ENCODE data around the gene MARCHF10.

Gene MARCHF10

GRCh38 chr17:62663304-62663703 is 144.8 kb downstream of the MARCHF10 start:
- TF ChIP-seq CTCF (IDR thresholded peaks at IDR 0.05) = no peak
- Histone ChIP-seq H3K27ac (no peak overlapping the region), H3K4me1 (no peaks in the 10 kb centered on the region), H3K9me3 (peaks cover 0 to 6% (median 6%) of the 10 kb centered on the region in 3 donors), H3K4me3 (no peak overlapping the region), H3K27me3 (no peaks in the 10 kb centered on the region), H3K36me3 (peaks cover 0 to 23% (median 10%) of the 10 kb centered on the region in 3 donors)
- intact Hi-C loops (cut with DNase I; ENCODE audit: low total_unique reads) = no loop called here
- no peak for DNase-seq

DNA sequence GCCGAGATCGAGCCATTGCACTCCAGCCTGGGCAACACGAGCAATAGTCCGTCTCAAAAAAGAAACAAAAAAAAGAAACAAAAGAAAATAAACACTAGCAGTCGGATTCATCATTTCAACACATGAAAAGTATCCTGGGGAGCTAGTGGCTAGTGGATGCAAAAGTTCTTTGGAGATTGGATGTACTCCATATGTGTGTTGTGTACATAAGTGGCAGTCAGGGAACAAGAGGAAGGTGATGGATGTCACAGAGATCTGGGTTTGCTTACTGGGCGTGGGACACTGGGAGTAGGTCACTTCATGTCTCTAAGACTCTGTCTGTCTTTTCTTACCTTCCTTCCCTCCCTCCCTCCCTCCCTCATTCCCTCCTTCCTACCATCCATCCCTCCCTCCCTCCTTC is 145.3 kb downstream of the MARCHF10 start:
- no peak for TF ChIP-seq CTCF (IDR thresholded peaks at IDR 0.05)
- Histone ChIP-seq H3K4me3 (no peak overlapping the region), H3K27ac (no peak overlapping the region), H3K27me3 (no peaks in the 10 kb centered on the region), H3K36me3 (peaks cover 0 to 22% (median 10%) of the 10 kb centered on the region in 3 donors), H3K9me3 (peaks cover 0 to 6% (median 6%) of the 10 kb centered on the region in 3 donors), H3K4me1 (no peaks in the 10 kb centered on the region)
- intact Hi-C loops (cut with DNase I; ENCODE audit: low total_unique reads) = no loop called here
- no peak for DNase-seq

- Histone ChIP-seq H3K27me3 (no peaks in the 10 kb centered on the region), H3K9me3 (peaks cover 0 to 6% (median 6%) of the 10 kb centered on the region in 3 donors), H3K4me1 (no peaks in the 10 kb centered on the region), H3K4me3 (no peak overlapping the region), H3K36me3 (peaks cover 0 to 7% (median 0%) of the 10 kb centered on the region in 3 donors), H3K27ac (no peak overlapping the region)
- no peak for DNase-seq
- intact Hi-C loops (cut with DNase I; ENCODE audit: low total_unique reads) = no loop called here
- no peak for TF ChIP-seq CTCF (IDR thresholded peaks at IDR 0.05)
These were observed 146.8 kb downstream of the MARCHF10 start for GRCh38 chr17:62661337-62661736.

DNA sequence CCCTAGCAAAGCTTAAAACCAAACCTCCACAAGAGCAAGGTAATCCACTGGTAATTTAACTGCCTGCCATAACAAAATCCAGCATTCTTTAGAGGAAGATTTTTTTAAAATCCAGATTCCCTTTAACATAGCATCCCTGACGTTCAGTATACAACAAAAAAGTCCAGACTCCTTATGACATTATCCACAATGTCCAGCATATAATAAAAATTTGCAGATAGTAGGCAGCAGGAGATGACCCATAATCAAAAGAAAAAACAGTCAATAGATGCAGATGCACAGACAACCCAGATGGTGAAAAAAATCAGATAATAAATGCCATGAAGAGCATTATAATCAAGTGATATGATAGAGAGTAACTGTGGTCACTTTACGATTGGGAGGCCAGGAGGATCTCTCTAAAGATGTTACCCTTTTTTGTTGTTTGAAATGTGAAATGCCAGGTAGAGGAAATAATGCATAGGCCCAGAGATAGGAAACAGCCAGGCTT is 147.4 kb downstream of the MARCHF10 start:
- Histone ChIP-seq H3K27ac (no peak overlapping the region), H3K4me1 (no peaks in the 10 kb centered on the region), H3K9me3 (peaks cover 0 to 6% (median 6%) of the 10 kb centered on the region in 3 donors), H3K27me3 (no peaks in the 10 kb centered on the region), H3K4me3 (no peak overlapping the region), H3K36me3 (peaks cover 0 to 7% (median 0%) of the 10 kb centered on the region in 3 donors)
- TF ChIP-seq CTCF (IDR thresholded peaks at IDR 0.05) = no peak
- DNase-seq = no peak
- intact Hi-C loops (cut with DNase I; ENCODE audit: low total_unique reads) = no loop called here

- peaks cover 0 to 6% (median 6%) of the 10 kb centered on the region in 3 donors for H3K9me3 ChIP-seq
- peak in 1 of 2 donors; percentile 53 for DNase-seq
- H3K4me3 ChIP-seq = no peak overlapping the region
- H3K27me3 ChIP-seq = no peaks in the 10 kb centered on the region
- H3K36me3 ChIP-seq = no peaks in the 10 kb centered on the region
- TF ChIP-seq CTCF (IDR thresholded peaks at IDR 0.05) = no peak
- peaks cover 0 to 14% (median 10%) of the 10 kb centered on the region in 4 donors for H3K4me1 ChIP-seq
- no peak overlapping the region for H3K27ac ChIP-seq
- intact Hi-C loops (cut with DNase I; ENCODE audit: low total_unique reads) = no loop called here
These were observed 149.8 kb downstream of the MARCHF10 start for GRCh38 chr17:62658136-62658920.

Data from tibial artery (tissue), 4 donors.